T-cell (primary cell): ENCODE measurements around the gene ZNF99. TPM values are rescaled to one million over a fixed set of nuclear protein-coding genes. Genes with fewer than 3 reads are reported as not detected.

ENCODE experiments used
- ATAC-seq, 4 experiments: fragments of 200-7000 bp in 3 of 4; fragments of 150-1000 bp in 1 of 4; cut with Tn5 transposase; replicated peaks in 1 of 4; 1 replicate in 3 of 4; 2 replicates in 1 of 4; pipeline ENCODE4 v1.10.0; 2021; ENCODE audit warnings: moderate library complexity in 3 of 4, mild to moderate bottlenecking in 2 of 4, moderate number of reproducible peaks in 1 of 4
- CTCF ChIA-PET, 2 donors: fragments of 300-600 bp; sonication (Branson Sonifier 250); formaldehyde crosslinking; loops; one replicate each; lab custom pipeline; 2022; ENCODE audit warnings: antibody characterized with exemption in 2 of 2; lab: Charles Lee
- POLR2A ChIA-PET, 2 donors: fragments of 300-600 bp; sonication (Branson Sonifier 250); formaldehyde crosslinking; loops; one replicate each; lab custom pipeline; 2022; ENCODE audit warnings: antibody characterized with exemption in 2 of 2; lab: Charles Lee
- DNase-seq, 35 experiments: peaks; one replicate each; pipeline versions ENCODE4 v3.0.0 to v3.0.0-alpha.2; 2013 to 2023
- H3K27ac ChIP-seq: one replicate; pipeline ENCODE4 v1.5.1; 2013; ENCODE audit warnings: low read length
- H3K27me3 ChIP-seq, 2 experiments: replicated peaks in 1 of 2; 1 replicate in 1 of 2; 2 replicates in 1 of 2; pipeline versions ENCODE4 v1.6.1 to v1.7.0; 2013; ENCODE audit warnings: low read length in 1 of 2, mixed read lengths in 1 of 2; ENCODE audit not compliant: control insufficient read depth in 2 of 2, insufficient read depth in 2 of 2; ENCODE audit errors: extremely low read depth in 1 of 2
- H3K36me3 ChIP-seq, 2 donors: 1 replicate in 1 of 2; 2 replicates in 1 of 2; pipeline versions ENCODE4 v1.6.1 to v1.7.0; 2013; ENCODE audit warnings: low read length in 1 of 2; ENCODE audit not compliant: control insufficient read depth in 2 of 2, insufficient read depth in 1 of 2; ENCODE audit errors: extremely low read depth in 1 of 2
- H3K4me1 ChIP-seq, 2 experiments: 1 replicate in 1 of 2; 2 replicates in 1 of 2; pipeline versions ENCODE4 v1.6.1 to v1.7.0; 2013; ENCODE audit warnings: low read length in 2 of 2, mixed read lengths in 1 of 2; ENCODE audit not compliant: insufficient read depth in 2 of 2, control insufficient read depth in 1 of 2; ENCODE audit errors: extremely low read depth in 1 of 2
- H3K4me3 ChIP-seq, 2 donors: 1 replicate in 1 of 2; 2 replicates in 1 of 2; pipeline versions ENCODE4 v1.5.1 to v1.7.0; 2013; ENCODE audit warnings: mild to moderate bottlenecking in 2 of 2, low read length in 1 of 2, moderate library complexity in 1 of 2; ENCODE audit not compliant: control insufficient read depth in 1 of 2; ENCODE audit errors: extremely low read depth in 1 of 2
- H3K9me3 ChIP-seq: 2 replicates; pipeline ENCODE4 v1.7.0; 2013
- H3K27ac Mint-ChIP-seq, 2 donors: one replicate each; pipeline ENCODE4 v1.8.0; 2020 to 2021; ENCODE audit warnings: mild to moderate bottlenecking in 2 of 2, mixed read lengths in 2 of 2
- H3K27me3 Mint-ChIP-seq, 2 donors: one replicate each; pipeline ENCODE4 v1.8.0; 2021 to 2022; ENCODE audit warnings: mixed read lengths in 2 of 2
- H3K36me3 Mint-ChIP-seq: one replicate; pipeline ENCODE4 v1.8.0; 2021; ENCODE audit warnings: mixed read lengths
- H3K4me1 Mint-ChIP-seq, 3 donors: one replicate each; pipeline ENCODE4 v1.8.0; 2020 to 2022; ENCODE audit warnings: mixed read lengths in 3 of 3, mild to moderate bottlenecking in 1 of 3
- H3K4me3 Mint-ChIP-seq, 3 donors: one replicate each; pipeline ENCODE4 v1.8.0; 2020 to 2022; ENCODE audit warnings: mild to moderate bottlenecking in 3 of 3, mixed read lengths in 3 of 3, moderate library complexity in 3 of 3
- H3K9me3 Mint-ChIP-seq, 3 donors: one replicate each; pipeline ENCODE4 v1.8.0; 2020 to 2022; ENCODE audit warnings: mixed read lengths in 3 of 3
- WGBS: methylation state at CpG from one replicate; pipeline ENCODE4 v1.1.5; 2013; ENCODE audit warnings: missing lambda C conversion rate; ENCODE audit not compliant: insufficient coverage; 5-methylcytosine and 5-hydroxymethylcytosine counted together
- total RNA-seq, 35 experiments: library from RNA in 6 of 35; stranded (reverse) in 6 of 35; fragments of 120-200 nt in 1 of 35; gene quantifications; one replicate each; pipeline versions ENCODE4 v1.2.1 to v1.2.4 and lab custom pipeline; 2013 to 2026

The ZNF99 gene
- total RNA-seq: under 1 TPM in 1 of 5 donors, not detected in 4; 0.07 TPM
- total RNA-seq (2013): 0.04 TPM
- 0 to 0.14 (median 0) reads per million in 29 experiments for total RNA-seq (lab: John Stamatoyannopoulos, UW)

DNA sequence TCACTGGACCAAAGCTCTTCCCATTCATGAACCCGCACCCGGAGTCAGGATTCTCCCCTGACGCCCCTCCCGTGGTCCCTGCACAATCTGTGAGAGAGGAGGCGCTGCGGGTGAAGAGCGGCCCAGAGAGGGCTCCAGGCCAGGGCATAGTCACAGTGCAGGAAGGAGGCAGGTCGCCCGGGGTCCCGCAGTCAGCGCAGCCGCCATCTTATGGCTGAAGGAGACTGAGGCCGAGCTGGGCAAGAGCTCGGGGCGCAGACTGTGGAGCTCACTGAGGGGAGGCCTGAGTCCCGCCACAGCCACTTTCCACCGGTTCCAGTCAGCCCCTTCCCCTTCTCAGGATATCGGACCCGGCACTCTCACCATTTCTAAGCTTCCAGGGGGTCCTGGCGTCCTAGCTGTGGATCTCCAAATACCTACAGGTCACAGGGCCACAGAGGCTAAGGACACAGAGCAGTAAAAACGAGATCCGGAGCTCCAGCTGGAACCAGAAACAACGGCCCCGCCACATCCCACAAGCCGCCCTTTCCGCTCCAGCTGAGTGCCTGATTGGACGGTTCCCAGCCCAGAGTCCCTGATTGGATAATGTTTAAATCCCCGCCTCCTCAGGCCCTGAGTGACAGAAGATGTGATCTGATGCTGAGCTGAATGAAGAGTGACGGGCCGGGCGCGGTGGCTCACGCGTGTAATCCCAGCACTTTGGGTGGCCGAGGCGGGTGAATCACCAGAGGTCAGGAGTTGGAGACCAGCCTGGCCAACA, at the start of gene ZNF99:
Gene ZNF99, minus strand, starts transcription at position 501 of the 760 bp plus-strand sequence. Its CDS starts 135 bp downstream, at position 366.
- no peak within 1 kb of the TSS for H3K4me3 ChIP-seq
- 20% methylated on average over 19 of the region's 36 CpGs for WGBS

DNA sequence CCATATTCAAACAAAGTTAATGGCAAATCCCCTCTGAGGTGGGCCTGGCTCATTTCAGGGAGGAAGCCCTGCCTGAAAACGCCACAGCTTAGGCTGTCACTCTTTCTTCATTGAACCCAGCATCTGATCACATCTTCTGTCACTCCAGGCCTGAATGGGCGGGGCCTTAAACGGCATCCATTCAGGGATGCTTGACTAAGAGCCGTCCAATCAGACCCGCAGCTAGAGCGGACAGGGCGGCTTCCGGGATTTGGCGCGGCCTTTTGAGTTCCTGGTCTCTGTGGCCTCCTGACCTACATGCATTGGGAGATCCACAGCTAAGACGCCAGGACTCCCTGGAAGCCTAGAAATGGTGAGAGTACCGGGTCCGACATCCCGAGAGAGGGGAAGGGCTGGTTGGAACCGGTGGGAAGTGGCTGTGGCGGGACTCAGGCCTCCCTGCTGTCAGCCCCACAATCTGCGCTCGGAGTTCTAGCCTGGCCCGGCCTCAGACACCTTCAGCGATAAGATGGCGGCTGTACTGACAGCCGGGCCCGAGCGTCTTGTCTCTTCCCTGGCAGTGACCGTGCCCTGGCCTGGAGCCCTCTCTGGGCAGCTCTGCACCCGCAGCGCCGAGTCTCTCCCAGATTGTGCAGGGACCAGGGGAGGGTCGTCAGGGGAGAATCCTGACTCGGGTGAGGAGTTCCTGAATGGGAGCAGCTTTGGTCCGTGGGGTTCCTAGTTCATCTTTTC, 48.2 kb upstream of the ZNF99 start, which contains the start of gene ZNF723:
Gene ZNF723, plus strand, starts transcription at position 261 of the 732 bp plus-strand sequence. Its CDS starts 89 bp downstream, at position 350.
- DNase-seq: no peak
- Mint-ChIP-seq H3K4me1 (no peaks in the 10 kb centered on the region), H3K27ac (no peak within 1 kb of the TSS), H3K27me3 (no peaks in the 10 kb centered on the region), H3K9me3 (peaks cover 13 to 22% (median 20%) of the 10 kb centered on the region in 3 donors), H3K4me3 (no peak within 1 kb of the TSS), H3K36me3 (no peaks in the 10 kb centered on the region)
- Histone ChIP-seq H3K9me3 (no peaks in the 10 kb centered on the region), H3K27ac (no peak within 1 kb of the TSS), H3K36me3 (no peaks in the 10 kb centered on the region), H3K4me1 (no peaks in the 10 kb centered on the region), H3K4me3 (no peak within 1 kb of the TSS), H3K27me3 (no peaks in the 10 kb centered on the region)
- WGBS: 37% methylated on average over 26 of the region's 31 CpGs
- ATAC-seq: no peak
- ChIA-PET CTCF (no interaction called here), POLR2A (no interaction called here)

More for the DNA sequence above, at the start of gene ZNF99:
- no peak for ATAC-seq
- Mint-ChIP-seq H3K9me3 (peaks cover 12 to 23% (median 18%) of the 10 kb centered on the region in 3 donors), H3K27ac (no peak within 1 kb of the TSS), H3K4me3 (no peak within 1 kb of the TSS), H3K36me3 (no peaks in the 10 kb centered on the region), H3K27me3 (peaks cover 0 to 8% of the 10 kb centered on the region in 2 donors), H3K4me1 (no peaks in the 10 kb centered on the region)
- Histone ChIP-seq H3K27me3 (peaks cover 0 to 6% of the 10 kb centered on the region in 2 experiments), H3K36me3 (no peaks in the 10 kb centered on the region), H3K4me1 (no peaks in the 10 kb centered on the region), H3K27ac (no peak within 1 kb of the TSS), H3K9me3 (no peaks in the 10 kb centered on the region)
- no peak for DNase-seq
- ChIA-PET POLR2A (no interaction called here), CTCF (no interaction called here)

GRCh38 chr19:22831211-22831610, 47.3 kb upstream of the ZNF99 start:
- H3K36me3 ChIP-seq: no peaks in the 10 kb centered on the region
- CTCF ChIA-PET: no interaction called here
- no peaks in the 10 kb centered on the region for H3K27me3 ChIP-seq
- H3K4me3 ChIP-seq: no peak overlapping the region
- no peaks in the 10 kb centered on the region for H3K36me3 Mint-ChIP-seq
- H3K9me3 Mint-ChIP-seq: peaks cover 8 to 22% (median 18%) of the 10 kb centered on the region in 3 donors
- POLR2A ChIA-PET: no interaction called here
- DNase-seq: no peak
- H3K4me3 Mint-ChIP-seq: no peak overlapping the region
- H3K4me1 Mint-ChIP-seq: no peaks in the 10 kb centered on the region
- 97% methylated on average over 5 of the region's 11 CpGs for WGBS
- no peak overlapping the region for H3K27ac Mint-ChIP-seq
- no peaks in the 10 kb centered on the region for H3K27me3 Mint-ChIP-seq
- no peak overlapping the region for H3K27ac ChIP-seq
- no peak for ATAC-seq
- no peaks in the 10 kb centered on the region for H3K4me1 ChIP-seq
- H3K9me3 ChIP-seq: no peaks in the 10 kb centered on the region

DNA sequence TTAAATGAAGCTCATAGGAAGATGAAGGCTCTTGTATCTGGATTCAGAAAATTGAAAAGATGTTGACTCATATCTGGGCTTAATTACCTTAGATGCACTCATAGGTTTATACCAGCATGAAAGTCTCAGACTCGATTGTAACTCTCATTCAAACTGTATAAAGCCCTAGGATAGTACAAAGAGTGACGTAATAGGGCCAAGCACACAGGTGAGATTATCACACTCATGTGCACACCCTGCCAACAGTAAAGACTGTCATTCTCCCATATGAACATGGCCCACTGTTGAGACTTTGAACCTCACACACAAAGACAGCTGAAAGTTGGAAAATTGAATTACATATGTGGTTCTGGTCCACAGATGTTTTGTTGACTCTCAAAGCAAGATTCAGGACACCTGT, 30.2 kb upstream of the ZNF99 start:
- WGBS: no CpG with 5 or more reads among the region's 2 CpGs
- Mint-ChIP-seq H3K27ac (no peak overlapping the region), H3K4me3 (no peak overlapping the region), H3K36me3 (no peaks in the 10 kb centered on the region), H3K27me3 (no peaks in the 10 kb centered on the region), H3K4me1 (no peaks in the 10 kb centered on the region), H3K9me3 (peaks cover 24 to 43% (median 27%) of the 10 kb centered on the region in 3 donors)
- no peaks in the 10 kb centered on the region for H3K27me3 ChIP-seq
- POLR2A ChIA-PET: no interaction called here
- ATAC-seq (no peak), DNase-seq (no peak)
- no peaks in the 10 kb centered on the region for H3K36me3 ChIP-seq
- H3K4me1 ChIP-seq: no peaks in the 10 kb centered on the region
- H3K4me3 ChIP-seq: no peak overlapping the region
- H3K9me3 ChIP-seq: no peaks in the 10 kb centered on the region
- CTCF ChIA-PET: no interaction called here
- no peak overlapping the region for H3K27ac ChIP-seq

DNA sequence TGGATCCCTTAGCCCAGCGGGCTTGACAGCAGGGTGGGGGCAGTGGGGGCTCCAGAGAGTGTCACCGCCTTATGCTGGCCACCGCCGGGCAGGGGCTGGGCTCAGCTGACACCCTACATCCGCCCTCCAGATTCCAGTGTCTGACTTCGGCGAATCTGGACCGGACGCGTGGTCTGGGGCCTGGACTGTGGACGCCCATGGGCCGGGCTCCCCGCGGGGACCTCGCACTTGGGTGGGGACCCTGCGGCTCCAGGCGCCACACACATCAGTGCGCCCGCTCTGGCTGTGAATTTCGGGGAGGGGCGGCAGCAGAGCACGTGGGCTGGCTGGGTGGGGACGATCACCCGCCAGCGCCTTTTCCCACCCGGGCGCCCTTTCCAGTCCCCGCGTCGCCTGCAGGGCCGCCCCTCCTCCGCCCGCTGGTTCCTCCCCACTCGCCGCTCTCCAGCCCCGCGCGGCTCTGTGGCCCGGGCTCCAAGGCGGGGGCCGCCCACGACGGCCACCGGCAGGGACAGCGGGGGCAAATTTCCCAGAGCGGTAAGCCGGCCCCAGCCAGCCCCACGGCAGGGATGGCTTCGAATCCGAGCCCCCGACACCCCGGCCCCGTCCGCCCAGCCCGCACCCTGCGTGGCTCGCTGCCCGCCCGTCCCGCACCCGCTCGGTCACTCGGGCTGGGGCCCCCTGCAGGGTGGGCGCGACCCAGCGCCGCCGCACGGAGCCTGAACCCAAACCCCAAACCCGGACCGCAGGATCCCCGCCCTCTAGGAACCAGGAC, 23.3 kb upstream of the ZNF99 start:
- Mint-ChIP-seq H3K36me3 (no peaks in the 10 kb centered on the region), H3K27ac (no peak overlapping the region), H3K9me3 (peaks cover 17 to 20% (median 17%) of the 10 kb centered on the region in 3 donors), H3K4me3 (no peak overlapping the region), H3K4me1 (no peaks in the 10 kb centered on the region), H3K27me3 (peaks cover 0 to 3% of the 10 kb centered on the region in 2 donors)
- CTCF ChIA-PET: no interaction called here
- ATAC-seq (no peak), DNase-seq (no peak)
- WGBS: 23% methylated on average over 69 of the region's 72 CpGs
- Histone ChIP-seq H3K27me3 (peaks cover 0 to 3% of the 10 kb centered on the region in 2 experiments), H3K27ac (no peak overlapping the region), H3K4me1 (no peaks in the 10 kb centered on the region), H3K9me3 (no peaks in the 10 kb centered on the region), H3K4me3 (no peak overlapping the region), H3K36me3 (no peaks in the 10 kb centered on the region)
- POLR2A ChIA-PET: no interaction called here

DNA sequence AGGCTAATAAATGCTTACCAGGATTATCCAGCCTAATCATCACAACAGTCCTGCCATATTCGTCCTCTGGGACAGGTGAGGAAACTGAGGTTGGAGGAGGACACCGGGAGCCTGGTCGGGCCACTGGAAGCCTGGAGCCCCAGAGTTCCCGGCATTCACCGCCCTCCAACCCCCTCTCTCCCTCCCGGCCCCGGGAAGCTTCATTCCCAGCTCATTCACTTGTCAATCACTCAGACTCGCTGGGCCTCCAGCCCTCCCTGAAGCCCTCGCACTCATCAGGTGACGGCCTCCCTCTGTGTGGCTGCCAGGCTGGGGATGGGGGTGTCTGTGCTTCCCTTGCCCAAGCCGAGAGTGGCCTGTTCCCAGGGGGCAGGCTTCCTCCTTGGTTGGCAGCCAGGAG, 22.5 kb upstream of the ZNF99 start:
- WGBS: 44% methylated on average over 3 of the region's 11 CpGs
- peaks cover 0 to 3% of the 10 kb centered on the region in 2 experiments for H3K27me3 ChIP-seq
- CTCF ChIA-PET: no interaction called here
- POLR2A ChIA-PET: no interaction called here
- no peak overlapping the region for H3K4me3 Mint-ChIP-seq
- no peaks in the 10 kb centered on the region for H3K4me1 Mint-ChIP-seq
- no peak overlapping the region for H3K27ac Mint-ChIP-seq
- peaks cover 0 to 3% of the 10 kb centered on the region in 2 donors for H3K27me3 Mint-ChIP-seq
- ATAC-seq: no peak
- peaks cover 17 to 20% (median 17%) of the 10 kb centered on the region in 3 donors for H3K9me3 Mint-ChIP-seq
- no peaks in the 10 kb centered on the region for H3K36me3 ChIP-seq
- no peaks in the 10 kb centered on the region for H3K36me3 Mint-ChIP-seq
- H3K4me1 ChIP-seq: no peaks in the 10 kb centered on the region
- no peak for DNase-seq
- H3K27ac ChIP-seq: no peak overlapping the region
- no peaks in the 10 kb centered on the region for H3K9me3 ChIP-seq
- H3K4me3 ChIP-seq: no peak overlapping the region
